Left forelimb (tissue), 1 donor: ENCODE measurements around the gene DDX39A.
A peak's percentile ranks its signal among the peaks of the same experiment; 100 is the strongest.

ENCODE experiments used
- DNase-seq: peaks from one replicate; pipeline ENCODE4 v3.0.0-alpha.2; 2018; ENCODE audit warnings: low spot score

DDX39A gene

DNA sequence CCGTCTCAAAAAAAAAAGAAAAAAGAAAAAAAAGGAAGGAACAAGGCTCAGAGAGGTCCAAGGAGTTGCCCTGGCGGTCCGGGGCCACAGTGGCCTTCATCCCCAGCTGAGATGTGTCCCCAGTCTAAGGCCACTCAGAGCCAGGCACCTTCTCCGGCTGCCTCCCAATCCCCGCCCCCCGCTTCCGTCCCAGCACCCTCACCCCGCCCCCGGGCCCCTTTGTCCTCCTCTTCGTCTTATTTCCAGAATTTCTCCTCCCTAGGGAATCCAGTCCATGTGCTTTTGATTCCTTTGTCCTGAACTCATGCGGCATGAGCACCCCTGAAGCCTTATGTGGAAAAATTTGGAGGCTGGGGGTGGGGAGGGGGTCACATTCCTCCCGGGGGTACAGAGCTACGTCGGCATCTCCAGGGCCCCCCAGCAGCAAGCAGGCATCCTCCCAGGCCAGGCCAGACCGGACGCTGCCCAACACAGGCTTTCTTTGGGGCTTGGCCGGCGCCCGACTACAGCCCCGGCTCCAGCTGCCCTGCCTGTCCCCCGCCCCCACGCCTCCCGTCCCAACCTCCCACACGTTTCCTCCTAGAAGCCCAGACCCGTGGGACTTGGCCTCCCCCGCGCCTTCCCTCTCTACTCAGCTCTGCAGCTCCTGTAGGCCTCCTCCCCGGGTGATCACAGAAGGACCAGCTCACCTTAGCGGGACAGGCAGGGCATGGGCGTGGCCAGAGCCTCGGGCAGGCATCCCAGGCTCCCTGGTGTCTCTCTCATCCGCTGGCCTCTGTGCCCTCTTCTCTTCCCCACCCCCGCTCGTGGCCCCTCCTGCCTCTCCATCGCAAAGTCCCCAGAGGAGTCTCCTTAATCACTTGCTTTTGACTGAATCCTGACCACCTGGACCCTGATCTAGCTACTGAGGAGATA is 55.7 kb downstream of the DDX39A start:
- peak; percentile 75 for DNase-seq

GRCh38 chr19:14361824-14362223 is 57.3 kb downstream of the DDX39A start:
- DNase-seq = no peak
